H1 (cell line): ENCODE data around the gene OR2A2. TPM values are rescaled to one million over a fixed set of nuclear protein-coding genes. Genes with fewer than 3 reads are reported as not detected.

Source experiments
- EZH2 ChIP-seq: fragments of 200-600 bp; sonication (generic); IDR thresholded peaks from 2 replicates; pipeline ENCODE4 v1.7.1; 2012; ENCODE audit warnings: low read depth, mild to moderate bottlenecking, moderate library complexity, low read length, inconsistent platforms; ENCODE audit not compliant: severe bottlenecking
- TBP ChIP-seq: IDR thresholded peaks from 2 replicates; pipeline ENCODE4 v1.6.1; 2011; ENCODE audit warnings: low read depth, low read length, improper control_type of control experiment
- polyA plus RNA-seq, 7 experiments: library from polyadenylated mRNA; depleted of rRNA in 3 of 7; stranded (reverse) in 5 of 7; unstranded in 2 of 7; fragments of >200 nt in 5 of 7; fragments of 200-250 nt in 2 of 7; gene quantifications; 1 replicate in 5 of 7; 2 replicates in 1 of 7; 4 replicates in 1 of 7; pipeline versions ENCODE4 v1.2.1 to v1.2.3, GENCODE V29; 2011 to 2013; ENCODE audit warnings: missing spikeins in 2 of 7, mixed read lengths in 2 of 7
- total RNA-seq: library from RNA; stranded (reverse); fragmentation: NEBNext Ultra II Directional; extraction: Animal tissue kit (Norgen Biotek cat#: 25700); gene quantifications from 2 replicates; pipeline ENCODE4 v1.2.1, GENCODE V29; 2021
- TF ChIP-seq, protein P1 (sequence below): fragments of 300-600 bp; sonication (generic); IDR thresholded peaks from 2 replicates; pipeline ENCODE4 v1.7.1; 2012; ENCODE audit warnings: low read length, moderate library complexity, mild to moderate bottlenecking, inconsistent platforms; ENCODE audit not compliant: insufficient replicate concordance

OR2A2 gene
- total and polyA plus RNA-seq, 2 of the 8 experiments (the other 6 are each of a cell fraction or from before 2014, with no cell fraction given), result not detected

DNA sequence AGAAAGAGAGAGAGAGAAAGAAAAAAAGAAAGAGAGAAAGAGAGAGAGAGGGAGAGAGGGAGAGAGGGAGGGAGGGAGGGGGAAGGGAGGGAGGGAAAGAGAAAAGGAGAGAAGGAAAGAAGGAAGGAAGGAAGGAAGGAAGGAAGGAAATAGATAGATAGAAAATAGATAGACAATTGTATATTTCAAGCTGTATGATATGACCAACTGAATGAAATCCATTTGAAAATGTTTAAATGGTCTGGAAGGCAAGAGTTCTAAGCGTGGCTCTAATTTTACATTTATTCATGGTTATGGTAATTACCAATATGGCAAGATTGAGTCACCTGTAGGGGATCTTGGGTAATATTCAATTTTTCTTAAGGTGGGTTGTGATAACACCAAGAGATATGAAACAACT, 49.5 kb downstream of the OR2A2 start (continued):
- TF ChIP-seq, protein P1, sequence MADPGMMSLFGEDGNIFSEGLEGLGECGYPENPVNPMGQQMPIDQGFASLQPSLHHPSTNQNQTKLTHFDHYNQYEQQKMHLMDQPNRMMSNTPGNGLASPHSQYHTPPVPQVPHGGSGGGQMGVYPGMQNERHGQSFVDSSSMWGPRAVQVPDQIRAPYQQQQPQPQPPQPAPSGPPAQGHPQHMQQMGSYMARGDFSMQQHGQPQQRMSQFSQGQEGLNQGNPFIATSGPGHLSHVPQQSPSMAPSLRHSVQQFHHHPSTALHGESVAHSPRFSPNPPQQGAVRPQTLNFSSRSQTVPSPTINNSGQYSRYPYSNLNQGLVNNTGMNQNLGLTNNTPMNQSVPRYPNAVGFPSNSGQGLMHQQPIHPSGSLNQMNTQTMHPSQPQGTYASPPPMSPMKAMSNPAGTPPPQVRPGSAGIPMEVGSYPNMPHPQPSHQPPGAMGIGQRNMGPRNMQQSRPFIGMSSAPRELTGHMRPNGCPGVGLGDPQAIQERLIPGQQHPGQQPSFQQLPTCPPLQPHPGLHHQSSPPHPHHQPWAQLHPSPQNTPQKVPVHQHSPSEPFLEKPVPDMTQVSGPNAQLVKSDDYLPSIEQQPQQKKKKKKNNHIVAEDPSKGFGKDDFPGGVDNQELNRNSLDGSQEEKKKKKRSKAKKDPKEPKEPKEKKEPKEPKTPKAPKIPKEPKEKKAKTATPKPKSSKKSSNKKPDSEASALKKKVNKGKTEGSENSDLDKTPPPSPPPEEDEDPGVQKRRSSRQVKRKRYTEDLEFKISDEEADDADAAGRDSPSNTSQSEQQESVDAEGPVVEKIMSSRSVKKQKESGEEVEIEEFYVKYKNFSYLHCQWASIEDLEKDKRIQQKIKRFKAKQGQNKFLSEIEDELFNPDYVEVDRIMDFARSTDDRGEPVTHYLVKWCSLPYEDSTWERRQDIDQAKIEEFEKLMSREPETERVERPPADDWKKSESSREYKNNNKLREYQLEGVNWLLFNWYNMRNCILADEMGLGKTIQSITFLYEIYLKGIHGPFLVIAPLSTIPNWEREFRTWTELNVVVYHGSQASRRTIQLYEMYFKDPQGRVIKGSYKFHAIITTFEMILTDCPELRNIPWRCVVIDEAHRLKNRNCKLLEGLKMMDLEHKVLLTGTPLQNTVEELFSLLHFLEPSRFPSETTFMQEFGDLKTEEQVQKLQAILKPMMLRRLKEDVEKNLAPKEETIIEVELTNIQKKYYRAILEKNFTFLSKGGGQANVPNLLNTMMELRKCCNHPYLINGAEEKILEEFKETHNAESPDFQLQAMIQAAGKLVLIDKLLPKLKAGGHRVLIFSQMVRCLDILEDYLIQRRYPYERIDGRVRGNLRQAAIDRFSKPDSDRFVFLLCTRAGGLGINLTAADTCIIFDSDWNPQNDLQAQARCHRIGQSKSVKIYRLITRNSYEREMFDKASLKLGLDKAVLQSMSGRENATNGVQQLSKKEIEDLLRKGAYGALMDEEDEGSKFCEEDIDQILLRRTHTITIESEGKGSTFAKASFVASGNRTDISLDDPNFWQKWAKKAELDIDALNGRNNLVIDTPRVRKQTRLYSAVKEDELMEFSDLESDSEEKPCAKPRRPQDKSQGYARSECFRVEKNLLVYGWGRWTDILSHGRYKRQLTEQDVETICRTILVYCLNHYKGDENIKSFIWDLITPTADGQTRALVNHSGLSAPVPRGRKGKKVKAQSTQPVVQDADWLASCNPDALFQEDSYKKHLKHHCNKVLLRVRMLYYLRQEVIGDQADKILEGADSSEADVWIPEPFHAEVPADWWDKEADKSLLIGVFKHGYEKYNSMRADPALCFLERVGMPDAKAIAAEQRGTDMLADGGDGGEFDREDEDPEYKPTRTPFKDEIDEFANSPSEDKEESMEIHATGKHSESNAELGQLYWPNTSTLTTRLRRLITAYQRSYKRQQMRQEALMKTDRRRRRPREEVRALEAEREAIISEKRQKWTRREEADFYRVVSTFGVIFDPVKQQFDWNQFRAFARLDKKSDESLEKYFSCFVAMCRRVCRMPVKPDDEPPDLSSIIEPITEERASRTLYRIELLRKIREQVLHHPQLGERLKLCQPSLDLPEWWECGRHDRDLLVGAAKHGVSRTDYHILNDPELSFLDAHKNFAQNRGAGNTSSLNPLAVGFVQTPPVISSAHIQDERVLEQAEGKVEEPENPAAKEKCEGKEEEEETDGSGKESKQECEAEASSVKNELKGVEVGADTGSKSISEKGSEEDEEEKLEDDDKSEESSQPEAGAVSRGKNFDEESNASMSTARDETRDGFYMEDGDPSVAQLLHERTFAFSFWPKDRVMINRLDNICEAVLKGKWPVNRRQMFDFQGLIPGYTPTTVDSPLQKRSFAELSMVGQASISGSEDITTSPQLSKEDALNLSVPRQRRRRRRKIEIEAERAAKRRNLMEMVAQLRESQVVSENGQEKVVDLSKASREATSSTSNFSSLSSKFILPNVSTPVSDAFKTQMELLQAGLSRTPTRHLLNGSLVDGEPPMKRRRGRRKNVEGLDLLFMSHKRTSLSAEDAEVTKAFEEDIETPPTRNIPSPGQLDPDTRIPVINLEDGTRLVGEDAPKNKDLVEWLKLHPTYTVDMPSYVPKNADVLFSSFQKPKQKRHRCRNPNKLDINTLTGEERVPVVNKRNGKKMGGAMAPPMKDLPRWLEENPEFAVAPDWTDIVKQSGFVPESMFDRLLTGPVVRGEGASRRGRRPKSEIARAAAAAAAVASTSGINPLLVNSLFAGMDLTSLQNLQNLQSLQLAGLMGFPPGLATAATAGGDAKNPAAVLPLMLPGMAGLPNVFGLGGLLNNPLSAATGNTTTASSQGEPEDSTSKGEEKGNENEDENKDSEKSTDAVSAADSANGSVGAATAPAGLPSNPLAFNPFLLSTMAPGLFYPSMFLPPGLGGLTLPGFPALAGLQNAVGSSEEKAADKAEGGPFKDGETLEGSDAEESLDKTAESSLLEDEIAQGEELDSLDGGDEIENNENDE, result no peak
- TF ChIP-seq EZH2 (no peak), TBP (no peak)
